KBM-7 (cell line): Measurements from ENCODE around the gene GPR39.
A peak's percentile ranks its signal among the peaks of the same experiment; 100 is the strongest.
"Not testable (repeated sequence)": the region's sequence is repeated elsewhere in the genome, so short reads cannot be mapped to it uniquely, and the experiment has no call there.

ENCODE experiments used
- DNase-seq: peaks from one replicate; pipeline ENCODE4 v3.0.0-alpha.2; 2015
- in situ Hi-C: fragments of 300-500 bp; cut with MboI; formaldehyde crosslinking; loops from 2 replicates; pipeline ENCODE4 v1.14.3; 2020; ENCODE audit warnings: low sequenced_read_pairs, low pct_unique_long_range_greater_than_20kb, mixed read lengths

The GPR39 gene

DNA sequence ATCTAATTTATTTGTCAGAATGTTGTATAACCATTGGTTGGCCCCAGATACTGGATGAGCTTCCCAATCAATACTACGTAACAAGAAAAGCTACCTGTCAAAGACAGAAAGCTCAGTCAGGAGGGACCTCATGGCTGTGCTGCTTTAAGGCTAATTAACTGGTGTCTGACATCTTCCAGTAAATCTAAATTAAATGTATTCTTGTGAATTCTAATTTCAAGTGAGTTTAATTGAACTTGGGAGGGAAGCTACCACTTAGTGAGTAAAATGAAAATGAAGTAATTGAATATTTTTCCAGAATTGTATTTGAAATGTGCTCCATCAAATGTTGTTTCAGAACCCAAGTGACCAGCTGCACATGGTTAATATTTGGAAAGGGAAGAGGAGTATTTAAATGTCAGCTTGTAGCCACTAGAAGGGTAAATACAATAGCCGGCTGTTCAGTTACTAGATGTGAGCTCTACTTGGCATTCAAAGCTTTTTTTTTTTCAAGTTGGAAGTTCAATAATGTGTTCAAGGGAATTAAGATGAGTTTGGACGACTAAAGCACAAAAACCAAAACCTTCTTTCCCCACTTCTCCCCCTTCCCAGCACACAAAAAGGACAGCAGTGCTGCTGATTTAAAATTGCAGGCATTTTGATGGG is 62.0 kb downstream of the GPR39 start:
- in situ Hi-C loops = no loop called here
- DNase-seq = no peak

DNA sequence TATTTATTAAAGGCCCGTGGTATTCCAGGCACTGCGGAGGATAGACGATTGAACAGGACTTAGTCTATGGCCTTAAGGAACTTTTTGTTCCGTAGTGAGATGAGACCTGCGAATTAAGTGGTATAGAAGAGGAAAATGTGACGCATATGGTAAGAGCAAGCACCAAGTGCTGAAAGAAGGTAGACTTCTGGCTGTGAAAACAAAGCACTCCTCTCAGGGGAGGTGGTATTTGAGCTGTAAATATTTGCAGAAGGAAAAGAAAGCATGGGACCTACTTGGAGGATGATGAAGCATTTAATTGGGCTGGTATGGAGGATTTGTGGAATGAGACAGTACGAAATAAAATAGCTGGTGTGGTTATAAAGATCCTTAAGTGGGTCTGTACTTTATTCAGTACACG is 62.5 kb downstream of the GPR39 start:
- in situ Hi-C loops = no loop called here
- DNase-seq = no peak

DNA sequence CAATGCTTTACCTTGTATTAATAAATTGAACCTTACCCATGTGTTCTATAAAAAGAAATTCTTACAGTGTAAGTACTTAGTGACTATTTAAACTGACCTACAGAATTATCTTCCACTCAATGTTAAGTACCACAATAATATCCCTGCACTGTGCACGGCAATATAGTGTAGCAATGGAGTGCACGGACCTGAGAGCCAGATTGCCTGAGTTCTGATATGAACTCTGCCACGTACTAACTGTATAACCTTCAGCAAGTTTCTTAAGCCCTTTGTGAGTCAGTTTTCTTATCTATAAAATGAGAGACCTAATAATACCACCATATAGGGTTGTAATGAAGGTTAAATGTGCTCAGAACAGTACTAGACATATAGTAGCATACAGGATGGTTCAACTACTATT is 66.2 kb downstream of the GPR39 start:
- in situ Hi-C loops = no loop called here
- DNase-seq = no peak

DNA sequence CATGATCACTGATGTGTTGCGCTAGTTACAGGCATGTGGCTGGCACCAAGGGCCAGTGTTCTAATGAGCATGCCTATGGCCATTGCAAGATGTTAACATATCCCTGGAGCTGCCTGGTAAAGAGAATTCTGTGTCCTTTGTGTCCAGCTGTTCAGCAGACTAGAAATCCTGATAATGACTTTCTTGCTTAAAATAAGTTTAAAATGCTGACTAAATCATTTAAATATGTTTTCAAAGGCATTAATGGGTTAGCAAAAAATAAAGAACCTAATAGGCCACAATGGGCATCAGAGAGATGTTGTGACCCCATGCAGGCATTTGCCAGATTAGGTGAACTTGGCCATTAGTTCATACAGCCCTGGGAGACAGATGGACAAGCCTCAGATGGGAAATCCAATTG is 67.5 kb downstream of the GPR39 start:
- DNase-seq = no peak
- in situ Hi-C loops = no loop called here

DNA sequence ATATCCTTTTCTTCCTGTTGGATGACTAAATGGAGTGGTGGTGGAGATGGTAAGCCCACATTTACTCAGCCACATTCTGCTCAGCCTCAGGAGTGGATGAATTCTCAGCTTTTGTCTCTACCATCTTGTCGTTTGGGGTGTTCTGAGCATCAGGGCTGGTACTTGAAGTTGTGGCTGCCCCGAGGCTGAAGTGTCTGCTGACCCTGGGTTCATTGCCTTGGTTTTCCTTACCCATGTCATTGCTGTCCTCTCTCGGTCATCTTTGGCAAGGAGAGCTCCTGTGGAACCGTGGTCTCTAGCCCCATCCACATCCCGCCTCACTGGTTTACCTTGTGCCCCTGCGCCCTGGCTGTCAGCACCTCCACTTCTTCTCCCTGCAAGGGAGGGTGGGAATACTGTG is 71.9 kb downstream of the GPR39 start:
- DNase-seq = no peak
- in situ Hi-C loops = no loop called here

DNA sequence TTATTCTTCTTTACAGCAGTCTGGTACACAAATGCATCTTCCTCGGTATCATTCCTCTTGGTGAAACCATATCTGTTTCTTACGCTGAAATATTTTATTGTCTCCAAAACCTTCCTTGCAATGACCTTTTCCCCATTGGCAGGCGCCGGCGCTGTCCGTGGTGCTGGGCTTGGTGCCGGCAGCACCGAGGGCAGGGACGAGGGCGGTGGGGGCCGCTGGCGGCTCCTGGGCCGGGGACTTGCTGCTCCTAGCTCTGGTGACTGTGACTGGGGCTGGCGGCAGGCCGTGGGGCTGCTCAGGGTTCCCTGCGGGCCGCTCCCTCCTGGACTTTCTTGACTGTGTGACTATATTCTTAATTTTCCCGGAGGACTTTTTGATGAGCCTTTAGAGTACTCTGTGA is 72.5 kb downstream of the GPR39 start:
- in situ Hi-C loops = no loop called here

DNA sequence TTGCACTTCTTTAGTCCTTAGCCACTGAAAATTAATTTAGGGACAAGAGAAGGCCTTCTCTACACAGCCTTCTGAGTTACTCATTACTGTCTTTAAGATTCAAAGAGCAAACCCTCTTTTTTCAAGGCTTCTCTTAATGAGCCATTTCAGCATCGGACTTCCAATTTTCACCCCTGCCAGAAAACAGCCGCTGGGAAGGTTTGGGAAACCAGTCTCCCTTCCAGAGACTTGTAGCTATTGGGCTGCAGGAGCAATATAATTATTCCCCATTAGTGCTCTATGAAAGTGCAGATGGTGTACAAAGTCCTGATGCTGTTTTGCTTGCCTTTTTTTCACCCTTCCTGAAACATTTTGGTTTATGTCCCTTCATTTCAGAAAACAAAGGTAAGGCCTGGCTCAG is 79.3 kb downstream of the GPR39 start:
- in situ Hi-C loops = no loop called here

More for the DNA sequence above, 72.5 kb downstream of the GPR39 start:
- peak; percentile 9 for DNase-seq

DNA sequence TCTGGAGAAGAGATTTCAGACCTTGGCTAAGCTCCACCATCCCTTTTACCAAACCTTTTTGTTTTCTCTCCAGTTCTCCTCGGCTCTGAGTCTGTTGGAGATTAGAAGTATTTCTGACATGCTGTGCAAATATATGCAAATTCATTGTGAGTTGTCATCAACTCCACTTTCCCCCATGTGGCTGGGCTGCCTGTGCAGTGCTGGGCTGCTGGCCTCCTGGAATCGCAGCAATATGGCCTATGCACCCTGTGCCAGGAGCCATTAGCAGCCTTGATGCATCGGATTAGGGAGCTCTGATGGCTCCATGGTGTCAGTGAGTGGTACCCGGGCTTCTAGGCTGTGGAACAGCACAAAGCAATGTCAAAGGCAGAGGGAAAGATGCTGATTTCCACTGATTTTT is 80.0 kb downstream of the GPR39 start:
- no peak for DNase-seq
- in situ Hi-C loops = no loop called here

More for the DNA sequence above, 79.3 kb downstream of the GPR39 start:
- DNase-seq = no peak

DNA sequence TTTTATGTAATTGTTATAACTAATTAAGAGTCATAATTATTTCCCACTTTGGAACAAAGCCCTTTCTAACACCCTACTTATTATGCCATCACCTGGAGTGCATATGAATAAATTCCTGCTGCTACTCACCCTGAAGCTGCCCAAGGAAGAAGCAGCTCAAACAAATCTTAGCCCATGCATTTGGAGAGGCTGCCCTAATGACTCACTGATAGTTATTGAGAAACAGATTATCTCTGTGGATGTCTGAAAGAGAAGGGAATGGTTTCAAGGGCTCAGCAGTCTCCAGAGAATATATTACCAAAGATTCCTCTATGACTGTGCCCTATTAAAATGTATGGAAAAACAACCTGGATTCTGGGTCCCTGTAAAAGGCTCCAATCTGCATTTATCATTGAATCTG is 81.0 kb downstream of the GPR39 start:
- in situ Hi-C loops = no loop called here
- no peak for DNase-seq

DNA sequence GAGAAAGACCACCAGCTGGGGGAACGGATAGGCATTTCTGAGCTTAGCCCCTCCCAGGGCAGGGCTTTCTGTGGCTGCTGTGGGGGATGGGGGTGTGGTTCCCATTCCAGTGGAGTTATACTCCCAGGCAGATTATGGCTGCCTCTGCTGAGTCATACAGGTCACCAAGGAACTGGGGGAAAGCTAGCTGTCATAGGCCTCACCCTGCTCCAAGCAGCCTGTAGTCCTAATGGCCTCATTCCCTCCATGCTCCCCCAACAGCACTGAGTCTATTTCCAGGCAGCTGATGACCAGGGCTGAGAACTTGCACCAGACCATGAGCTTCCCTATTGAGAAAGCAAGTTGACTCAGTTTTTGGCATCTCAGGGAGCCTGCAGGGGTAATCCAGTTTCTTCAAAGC is 87.1 kb downstream of the GPR39 start:
- no peak for DNase-seq
- in situ Hi-C loops = no loop called here

DNA sequence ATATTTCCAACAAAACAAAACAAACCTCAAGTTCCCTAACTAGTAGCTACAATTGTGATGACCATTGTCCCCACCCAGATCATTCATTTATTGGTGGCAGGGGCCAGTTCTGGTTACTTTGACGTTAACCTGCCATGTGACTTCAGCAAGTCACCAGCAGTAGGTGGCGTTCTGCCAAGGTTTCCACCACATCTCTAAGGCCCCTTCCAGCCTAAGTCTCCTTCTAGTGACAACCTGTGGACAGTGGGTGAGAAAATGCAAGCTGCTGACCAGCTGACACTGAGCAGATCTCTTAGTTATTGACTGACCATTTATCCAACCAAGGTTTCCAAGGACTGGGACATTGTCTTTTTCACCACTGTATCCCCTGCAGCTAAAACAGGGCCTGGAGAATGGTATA is 98.4 kb downstream of the GPR39 start:
- no peak for DNase-seq
- in situ Hi-C loops = no loop called here

DNA sequence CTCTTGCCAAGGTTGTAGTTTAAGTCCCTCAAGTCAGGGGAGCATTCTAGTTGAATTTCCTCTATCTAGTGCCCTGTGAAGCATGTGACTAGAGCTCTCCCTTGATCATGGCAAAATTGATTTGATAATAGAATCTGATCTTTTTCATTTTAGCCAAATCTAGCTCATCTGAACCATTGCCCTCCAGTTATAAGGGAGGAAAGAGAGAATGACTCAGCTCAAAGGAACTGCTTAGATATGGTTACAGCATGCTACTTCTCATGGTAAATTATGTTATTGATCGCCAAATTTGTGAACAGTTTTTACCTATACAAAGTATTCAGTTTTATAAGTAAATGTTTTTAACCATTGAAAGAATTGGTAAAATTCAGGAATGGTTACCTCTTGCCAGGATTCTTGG is 100.8 kb downstream of the GPR39 start:
- DNase-seq = no peak
- in situ Hi-C loops = no loop called here

DNA sequence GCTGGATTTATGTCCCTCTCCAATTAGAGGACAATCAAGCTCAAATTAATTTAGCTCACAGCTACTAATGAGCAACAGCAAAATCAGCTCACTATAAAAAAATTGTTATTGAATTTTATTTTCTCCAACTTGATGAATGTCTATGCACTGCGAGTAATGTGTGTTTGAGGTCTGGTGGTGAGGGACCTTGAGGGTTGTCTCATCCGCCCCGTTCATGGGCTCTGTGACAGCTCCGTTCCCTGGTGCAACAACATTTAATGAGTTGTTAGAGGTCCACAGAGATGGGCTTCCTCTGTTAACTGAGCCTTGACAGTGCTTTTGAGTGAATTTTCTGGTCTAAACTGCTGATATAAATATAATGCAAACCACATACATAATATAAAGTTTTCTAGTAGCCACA is 101.7 kb downstream of the GPR39 start:
- no peak for DNase-seq
- in situ Hi-C loops = no loop called here

DNA sequence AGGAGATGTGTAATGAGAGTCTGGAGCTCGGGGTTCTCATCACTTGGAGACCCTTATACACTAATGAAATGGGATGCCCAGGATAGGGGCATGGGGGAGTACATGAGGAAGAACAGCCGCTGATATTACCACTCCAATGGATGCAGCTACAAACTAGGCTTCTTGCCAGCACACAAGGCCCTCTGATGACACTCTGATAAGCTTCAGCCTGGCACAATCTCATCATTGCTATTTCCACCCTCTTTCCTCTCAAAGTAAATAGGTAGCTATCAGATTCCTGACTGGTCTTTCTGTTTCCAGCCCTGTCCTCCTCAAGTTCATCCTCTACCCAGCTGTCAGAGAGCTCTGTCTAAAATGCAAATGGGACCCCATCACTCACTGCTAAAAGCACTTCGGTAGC is 103.0 kb downstream of the GPR39 start:
- no peak for DNase-seq
- in situ Hi-C loops = no loop called here

DNA sequence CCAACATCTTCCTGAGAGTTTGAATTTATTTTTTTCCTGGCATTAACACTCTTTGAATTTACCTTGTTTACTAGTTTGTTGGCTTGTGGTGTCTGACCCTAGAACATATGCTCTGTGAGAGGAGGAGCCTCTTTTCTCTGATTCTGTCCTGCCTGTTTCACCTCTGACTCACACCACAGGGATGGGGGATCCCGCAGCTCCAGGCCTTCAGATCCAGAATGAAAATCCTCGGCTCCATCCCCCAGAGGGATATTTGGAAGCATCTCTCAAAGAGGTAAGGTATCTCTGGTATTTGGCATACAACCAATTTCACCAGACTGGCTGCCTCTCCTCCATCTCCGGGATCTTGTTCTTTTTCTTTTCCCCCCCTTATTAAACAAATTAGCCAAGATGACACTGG is 104.7 kb downstream of the GPR39 start:
- in situ Hi-C loops = no loop called here

DNA sequence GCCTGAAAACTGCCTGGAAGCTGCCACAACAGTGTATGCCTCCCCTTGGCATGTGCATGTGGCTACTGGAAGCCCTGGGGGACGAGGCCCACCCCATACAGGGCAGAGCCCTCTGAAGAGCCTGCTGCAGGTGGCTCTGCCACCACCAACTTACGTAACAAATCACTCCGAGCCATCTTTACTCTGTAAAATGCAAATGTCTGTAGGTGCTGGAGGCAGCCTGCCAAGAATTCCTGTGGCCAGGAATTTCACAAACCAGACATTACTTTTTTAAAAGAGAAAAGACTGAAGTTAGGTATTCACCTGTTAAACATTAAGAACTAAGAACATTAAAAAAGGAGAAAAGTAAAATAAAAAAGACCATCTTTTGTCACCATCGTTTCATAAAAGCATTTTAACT is 106.3 kb downstream of the GPR39 start:
- in situ Hi-C loops = no loop called here
- DNase-seq = no peak

More for the DNA sequence above, 104.7 kb downstream of the GPR39 start:
- DNase-seq = no peak

DNA sequence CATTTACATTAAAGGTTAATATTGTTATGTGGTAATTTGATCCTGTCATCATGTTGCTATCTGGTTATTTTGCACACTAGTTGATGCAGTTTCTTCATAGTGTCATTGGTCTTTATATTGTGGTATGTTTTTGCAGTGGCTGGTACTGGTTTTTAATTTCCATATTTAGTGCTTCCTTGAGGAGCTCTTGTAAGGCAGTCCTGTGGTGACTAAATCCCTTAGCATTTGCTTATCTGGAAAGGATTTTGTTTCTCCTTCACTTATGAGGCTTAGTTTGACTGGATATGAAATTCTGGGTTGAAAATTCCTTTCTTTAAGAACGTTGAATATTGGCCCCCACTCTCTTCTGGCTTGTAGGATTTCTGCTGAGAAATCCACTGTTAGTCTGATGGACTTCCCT is 120.5 kb downstream of the GPR39 start:
- DNase-seq, in situ Hi-C loops: not testable (repeated sequence)

DNA sequence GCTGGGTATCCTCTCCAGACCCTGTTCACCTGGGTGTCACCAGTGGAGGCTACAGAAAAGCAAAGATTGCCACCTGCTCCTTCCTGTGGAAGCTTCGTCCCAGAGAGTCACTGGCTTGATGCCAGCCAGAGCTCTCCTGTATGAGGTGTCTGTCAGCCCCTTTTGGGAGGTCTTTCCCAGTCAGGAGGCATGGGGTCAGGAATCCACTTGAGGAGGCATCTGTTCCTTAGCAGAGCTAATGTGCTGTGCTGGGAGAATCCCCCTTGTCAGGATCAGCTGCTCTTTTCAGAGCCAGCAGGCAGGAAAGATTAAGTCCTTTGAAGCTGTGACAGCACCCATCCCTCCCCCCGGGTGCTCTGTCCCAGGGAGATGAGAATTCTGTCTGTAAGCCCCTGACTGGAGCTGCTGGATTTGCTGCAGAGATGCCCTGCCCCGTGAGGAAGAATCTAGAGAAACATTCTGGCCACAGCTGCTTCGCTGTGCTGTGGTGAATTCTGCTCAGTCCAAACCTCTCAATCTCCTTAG is 121.8 kb downstream of the GPR39 start:
- in situ Hi-C loops = no loop called here

DNA sequence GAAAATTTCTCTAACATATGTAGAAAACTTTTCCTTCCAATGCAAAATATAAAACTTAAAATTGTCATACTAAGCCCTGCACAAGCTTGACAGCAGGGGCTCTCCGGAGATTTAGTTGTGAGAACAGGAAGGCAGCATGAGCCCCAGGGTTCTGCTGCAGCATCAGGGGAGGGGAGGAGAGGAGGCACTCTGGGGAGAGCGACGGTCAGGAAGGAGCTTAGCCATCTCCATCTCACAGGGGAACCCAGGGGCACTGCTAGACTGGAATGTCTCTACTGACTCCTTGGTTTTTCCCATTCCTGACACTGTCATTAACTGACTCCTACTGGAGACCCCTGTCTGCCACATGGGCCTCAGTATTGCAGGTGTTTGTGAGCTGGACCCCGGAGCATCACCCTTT is 123.6 kb downstream of the GPR39 start:
- in situ Hi-C loops = no loop called here
- DNase-seq = no peak

More for the DNA sequence above, 121.8 kb downstream of the GPR39 start:
- no peak for DNase-seq

DNA sequence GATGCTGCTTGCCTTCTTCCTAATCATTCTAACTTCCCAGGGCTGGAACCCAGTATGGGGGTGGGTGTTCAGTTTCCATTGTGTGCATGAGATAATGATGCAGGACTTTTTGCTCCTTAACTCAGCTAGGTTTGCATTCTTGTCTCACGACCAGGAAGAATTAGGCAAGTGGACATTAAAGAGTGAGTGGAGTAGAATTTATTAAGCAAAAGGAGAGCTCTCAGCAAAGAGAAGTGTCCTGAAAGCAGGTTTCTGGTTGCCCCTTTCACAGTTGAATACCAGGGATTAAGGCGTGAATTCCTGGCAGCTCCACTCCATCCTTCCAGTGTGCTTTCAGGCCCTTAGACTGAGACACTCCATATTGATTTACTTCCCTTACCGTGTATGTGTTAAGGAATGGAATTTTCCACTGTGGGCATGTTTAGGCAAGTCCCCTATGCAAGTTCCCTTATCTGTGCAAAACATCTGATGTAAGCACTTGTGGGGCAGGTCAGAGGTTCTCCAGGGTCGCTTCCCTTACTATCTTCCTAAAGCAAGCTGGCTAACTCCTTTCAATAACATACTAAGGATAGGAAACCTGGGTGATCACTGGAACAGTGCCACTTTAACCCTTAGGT is 126.5 kb downstream of the GPR39 start:
- in situ Hi-C loops = no loop called here
- peak; percentile 37 for DNase-seq

DNA sequence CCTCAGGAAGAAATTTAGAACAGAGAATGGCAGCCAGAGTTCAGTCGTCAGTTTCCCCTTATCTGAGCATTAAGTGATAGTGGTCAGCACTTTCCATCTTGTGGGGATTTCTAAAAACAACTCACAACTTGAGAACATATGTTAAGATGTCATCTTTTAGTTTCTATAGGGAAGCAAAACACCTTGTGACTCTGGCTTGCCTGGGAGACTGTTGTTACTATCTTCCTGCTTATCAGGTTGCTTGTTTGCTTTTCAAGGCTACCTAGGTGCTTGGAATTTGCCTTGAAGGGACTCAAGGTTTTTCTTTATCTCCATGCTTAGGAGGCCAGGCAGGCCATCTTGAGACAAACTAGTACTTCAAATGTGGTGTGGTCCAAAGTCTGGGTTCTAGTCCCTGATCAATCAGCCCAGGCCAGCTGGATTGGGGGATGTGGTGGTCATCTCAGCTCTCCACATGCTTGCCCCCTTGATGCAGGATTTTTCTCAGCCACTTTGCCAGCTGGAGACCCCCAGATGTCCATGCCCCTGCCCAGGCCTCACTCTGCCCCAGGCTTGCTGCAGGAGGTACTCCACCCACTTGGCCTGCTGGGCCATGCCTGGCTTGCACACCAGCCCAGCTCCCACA is 127.5 kb downstream of the GPR39 start:
- in situ Hi-C loops = no loop called here
- DNase-seq = no peak
